CD1c-positive myeloid dendritic cell (primary cell): ENCODE measurements around the gene EPB41.

ENCODE experiments used
- DNase-seq: peaks from one replicate; pipeline ENCODE4 v3.0.0-alpha.2; 2016; ENCODE audit errors: extremely low spot score

EPB41 gene

DNA sequence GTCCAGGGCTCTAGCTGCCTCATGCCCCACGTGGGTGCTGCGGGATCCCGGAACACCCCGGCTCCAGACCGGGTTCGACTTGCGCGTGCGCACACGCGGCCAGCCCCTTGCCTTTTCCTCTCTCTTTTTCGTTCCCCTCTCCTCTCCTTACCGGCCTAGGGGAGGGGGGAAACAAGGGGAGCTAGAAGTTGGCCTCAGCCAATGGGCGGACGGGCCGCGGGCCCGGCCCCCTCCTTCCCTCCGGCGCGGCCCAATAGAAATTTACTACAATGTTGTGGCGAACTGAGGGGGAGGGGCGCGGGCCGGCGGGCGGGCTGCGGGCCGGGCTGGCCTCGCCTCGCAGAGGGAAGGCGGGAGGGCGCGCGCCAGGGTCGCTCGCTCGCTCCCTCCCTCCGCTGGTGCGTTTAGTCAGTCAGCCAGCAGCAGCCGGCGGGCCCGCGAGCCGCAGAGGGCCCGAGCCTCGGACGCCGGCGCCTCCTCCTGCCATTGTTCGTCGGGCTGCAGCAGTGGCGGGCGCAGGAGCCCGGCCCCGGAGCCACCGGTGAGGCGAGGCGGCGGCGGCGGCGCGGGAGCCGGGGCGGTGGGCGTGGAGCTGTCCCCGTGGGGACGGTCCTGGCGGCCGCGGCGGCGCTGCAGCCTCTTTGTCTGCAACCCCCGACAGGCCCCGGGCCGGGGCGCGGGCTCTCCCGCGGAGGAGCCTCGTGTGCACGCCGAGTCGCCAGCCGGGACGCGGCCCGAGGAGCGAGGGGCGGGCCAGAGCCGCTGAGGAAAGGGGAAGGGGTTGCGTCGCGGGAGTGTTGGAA lies at the start of gene EPB41:
Gene EPB41 (plus strand): TSS at position 342 of the 803 bp plus-strand sequence. CDS start 72,869 bp downstream, outside the sequence.
- peak; percentile 88 for DNase-seq

- DNase-seq = no peak
Observed at GRCh38 chr1:28864695-28865094, 49.7 kb upstream of the EPB41 start.

DNA sequence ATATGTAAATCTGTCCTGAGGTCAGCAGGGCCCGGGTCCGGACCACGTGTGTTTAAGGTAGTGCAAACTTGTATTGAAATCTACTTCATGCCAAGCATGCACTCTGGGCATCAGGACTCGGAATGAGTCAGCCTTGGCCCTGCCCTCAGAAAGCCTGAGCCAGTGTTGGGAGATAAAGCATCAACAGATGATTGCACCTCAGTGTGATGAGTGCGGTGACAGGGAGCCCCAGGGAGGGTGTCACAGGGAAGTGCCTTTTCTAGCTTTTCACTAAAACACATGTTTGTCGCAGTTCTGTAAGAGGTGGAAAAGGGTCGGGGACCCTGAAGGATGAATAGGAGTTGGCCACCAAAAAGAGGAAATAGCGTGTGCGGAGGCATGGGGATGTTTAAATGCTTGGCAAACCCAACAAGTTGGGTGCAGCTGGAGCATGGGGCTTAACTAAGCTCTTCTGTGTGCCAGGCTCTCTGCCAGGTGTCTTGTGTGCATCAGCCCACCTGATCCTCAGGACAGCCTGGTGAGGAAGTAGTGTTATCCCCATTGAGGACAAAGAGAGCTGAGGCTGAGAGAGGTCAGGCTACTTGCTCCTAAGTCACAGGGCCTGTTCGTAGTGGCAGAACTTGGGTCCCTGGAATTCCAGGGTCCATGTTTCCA lies 48.2 kb upstream of the EPB41 start:
- no peak for DNase-seq

GRCh38 chr1:28867850-28868249 lies 46.5 kb upstream of the EPB41 start:
- no peak for DNase-seq

- no peak for DNase-seq
Observed at GRCh38 chr1:28869952-28870351, 44.4 kb upstream of the EPB41 start.

DNA sequence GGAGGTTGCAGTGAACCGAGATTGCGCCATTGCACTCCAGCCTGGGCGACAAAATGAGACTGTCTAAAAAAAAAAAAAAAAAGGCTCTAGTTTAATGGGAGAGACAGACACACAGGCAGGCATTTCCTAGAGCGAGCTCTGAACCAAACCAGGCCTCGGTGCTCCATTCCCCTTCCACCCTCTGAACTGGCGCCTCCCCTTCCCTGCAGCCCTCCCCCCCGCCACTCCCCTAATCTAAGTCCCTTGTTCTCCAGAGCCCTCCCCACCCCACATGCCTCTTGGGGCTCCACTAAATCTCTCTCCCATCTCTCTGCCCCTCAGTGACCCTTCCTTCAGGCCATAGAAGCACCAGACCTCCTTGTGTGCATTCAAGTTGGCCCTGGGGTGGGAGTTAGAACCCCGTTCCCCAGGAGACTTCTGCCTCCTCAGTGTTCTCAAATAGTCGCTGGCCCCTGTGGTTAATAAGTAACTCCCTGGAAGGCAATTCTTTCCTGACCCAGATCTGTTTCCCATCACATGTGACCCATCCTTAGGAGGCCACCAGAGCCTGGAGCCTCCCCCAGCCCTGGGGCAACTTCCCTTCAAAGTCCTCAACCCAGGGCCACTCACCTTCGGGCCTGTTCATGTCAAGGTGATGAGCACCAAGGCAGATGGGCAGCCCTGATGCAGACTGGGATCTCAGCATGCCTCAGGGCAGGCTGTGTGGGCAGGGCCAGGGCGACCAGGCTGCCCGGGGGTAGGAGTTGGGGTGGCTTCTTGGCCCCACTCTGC lies 42.6 kb upstream of the EPB41 start:
- DNase-seq = no peak

DNA sequence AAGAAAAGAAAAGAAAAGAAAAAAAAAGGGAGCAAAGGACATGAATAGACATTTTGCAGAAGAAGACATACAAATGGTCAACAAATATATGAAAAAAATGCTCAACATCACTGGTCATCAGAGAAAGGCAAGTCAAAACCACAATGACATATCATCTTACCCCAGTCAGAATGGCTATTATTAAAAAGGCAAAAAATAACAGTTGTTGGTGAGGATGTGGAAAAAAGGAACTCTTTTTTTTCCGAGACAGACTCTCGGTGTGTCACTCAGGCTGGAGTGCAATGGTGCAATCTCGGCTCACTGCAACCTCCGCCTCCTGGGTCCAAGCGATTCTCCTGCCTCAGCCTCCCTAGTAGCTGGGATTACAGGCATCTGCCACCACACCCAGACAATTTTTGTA lies 39.2 kb upstream of the EPB41 start:
- DNase-seq = peak; percentile 52

DNA sequence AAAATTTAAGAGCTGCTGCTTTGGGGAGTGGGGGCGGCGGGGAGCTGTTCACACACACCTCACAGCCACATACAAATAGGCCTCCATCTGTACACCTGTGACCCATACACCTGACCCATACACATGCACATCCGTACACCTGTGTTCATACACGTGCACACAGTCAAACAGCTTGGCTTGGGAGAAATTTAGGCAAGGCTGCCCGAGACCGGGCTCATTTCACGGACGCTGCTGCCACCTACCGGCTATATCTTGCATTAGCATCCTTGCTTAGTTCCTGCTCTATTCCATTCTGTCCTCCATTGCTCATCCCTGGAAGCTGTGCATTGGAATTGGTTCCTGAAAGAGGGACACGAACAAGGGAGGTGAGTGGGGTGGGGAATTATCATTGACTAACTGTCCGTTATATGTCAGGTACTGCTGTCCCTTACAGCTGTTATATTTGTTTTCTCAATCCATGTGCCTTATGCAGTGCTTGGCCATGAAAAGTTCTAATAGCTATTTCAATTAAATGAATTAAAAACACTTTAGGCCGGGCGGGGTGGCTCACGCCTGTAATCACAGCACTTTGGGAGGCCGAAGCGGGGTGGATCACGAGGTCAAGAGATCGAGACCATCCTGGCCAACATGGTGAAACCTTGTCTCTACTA lies 37.1 kb upstream of the EPB41 start:
- peak; percentile 88 for DNase-seq

DNA sequence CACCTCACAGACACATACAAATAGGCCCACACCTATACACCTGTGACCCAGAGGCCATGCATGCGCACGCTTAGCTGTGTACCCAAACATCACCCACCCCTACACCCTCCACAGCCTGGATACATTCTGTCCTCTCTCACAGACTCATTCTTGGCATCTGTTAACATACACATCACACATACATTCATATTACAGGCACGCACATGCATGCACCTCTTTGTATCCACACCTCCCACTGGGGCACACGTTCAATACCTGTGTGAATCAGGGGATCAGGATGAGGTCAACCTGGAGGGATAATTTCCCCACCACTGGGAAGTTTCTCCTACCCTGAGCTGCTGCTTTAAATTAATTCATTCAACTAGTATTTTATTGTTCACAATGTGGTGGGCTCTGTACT lies 35.6 kb upstream of the EPB41 start:
- DNase-seq = no peak

DNA sequence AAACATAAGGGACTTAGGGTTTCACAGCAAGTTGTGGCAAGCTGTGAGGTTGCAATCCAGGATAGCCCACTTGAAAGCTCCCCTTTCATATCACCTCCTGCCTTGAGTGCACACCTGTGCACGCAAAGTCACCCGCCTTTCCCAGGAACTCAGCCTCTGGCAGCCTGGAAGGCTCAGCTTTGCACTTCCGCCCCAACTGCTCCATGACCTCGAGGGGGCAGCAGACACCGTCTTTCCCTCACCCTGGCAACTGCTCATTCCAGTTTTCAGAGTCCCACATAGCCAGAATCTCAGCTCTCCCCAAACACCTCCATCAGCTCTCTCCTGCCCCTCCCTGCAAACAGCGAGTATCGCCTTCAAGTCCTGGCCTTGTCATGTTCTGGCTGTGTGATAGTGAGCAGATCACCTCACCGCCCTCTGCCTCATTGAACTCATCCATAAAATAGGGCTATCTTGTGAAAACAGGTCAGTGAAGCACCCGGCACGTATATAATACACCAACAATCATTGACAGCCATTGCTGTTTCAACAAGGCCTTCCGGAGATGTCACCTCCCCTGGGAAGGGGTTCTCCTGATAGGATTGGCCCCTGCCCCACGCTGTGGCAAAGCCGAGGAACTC lies 32.2 kb upstream of the EPB41 start:
- DNase-seq = peak; percentile 83

DNA sequence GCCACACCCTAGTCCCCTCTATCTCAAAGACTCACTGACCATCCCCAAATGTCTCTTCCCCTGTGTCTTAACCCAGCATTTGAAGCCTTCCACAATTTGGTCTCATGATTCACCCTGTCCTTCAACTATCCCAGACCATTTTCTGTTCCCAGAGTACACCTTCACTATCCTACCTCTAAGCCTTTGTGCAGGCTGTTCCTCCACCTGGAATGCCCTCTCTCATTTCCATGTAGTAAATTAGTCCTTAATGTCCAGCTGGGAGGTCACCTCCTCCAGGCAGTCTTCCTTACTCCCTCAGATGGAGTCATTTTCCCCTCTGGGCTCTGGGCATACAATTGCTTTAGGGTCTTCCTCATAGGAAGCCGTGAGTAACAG lies 31.1 kb upstream of the EPB41 start:
- no peak for DNase-seq

DNA sequence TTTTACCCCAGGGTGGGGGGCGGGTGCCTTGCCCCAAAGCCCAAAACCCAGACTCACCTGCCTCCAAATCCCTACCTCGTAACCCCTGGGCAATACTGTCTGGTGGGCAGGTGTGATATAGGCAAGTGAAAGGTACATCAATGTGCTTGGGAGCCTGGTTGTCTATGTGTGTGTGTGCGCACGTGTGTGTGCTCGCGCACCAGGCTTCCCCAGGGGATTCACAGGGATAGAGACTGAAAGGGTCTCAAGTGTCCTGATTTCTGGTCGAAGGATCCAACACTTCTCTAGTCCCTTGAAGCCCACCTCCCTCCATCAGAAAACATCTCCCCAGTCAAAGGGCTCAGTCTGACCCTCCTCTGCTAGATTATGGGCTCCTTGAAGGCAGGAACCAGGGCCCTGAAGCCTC lies 28.9 kb upstream of the EPB41 start:
- no peak for DNase-seq

- peak; percentile 34 for DNase-seq
Observed at GRCh38 chr1:28885977-28886730, 28.2 kb upstream of the EPB41 start.

GRCh38 chr1:28886731-28887418 lies 27.5 kb upstream of the EPB41 start:
- peak; percentile 91 for DNase-seq

DNA sequence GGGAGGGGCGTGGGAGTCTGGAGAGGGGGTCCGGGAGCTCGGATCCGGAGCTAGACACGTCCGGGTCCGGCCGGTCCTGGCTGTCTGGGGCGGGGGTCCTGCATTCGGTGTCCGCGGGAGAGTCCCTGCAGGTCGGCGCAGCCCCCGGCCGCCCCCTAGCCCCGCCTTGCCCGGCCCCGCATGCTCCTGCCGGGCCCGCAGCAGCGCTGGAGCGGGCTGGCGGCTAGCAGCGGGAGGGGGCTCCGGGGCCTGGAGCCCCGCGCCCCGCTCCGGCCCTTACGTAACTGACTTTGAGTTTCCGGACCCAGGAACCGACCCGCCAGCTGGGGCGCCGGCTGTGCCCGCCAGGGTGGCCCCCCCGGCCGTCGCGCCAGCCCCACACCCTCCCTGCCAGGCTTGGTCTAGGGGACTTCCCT lies 26.9 kb upstream of the EPB41 start:
- peak; percentile 31 for DNase-seq

DNA sequence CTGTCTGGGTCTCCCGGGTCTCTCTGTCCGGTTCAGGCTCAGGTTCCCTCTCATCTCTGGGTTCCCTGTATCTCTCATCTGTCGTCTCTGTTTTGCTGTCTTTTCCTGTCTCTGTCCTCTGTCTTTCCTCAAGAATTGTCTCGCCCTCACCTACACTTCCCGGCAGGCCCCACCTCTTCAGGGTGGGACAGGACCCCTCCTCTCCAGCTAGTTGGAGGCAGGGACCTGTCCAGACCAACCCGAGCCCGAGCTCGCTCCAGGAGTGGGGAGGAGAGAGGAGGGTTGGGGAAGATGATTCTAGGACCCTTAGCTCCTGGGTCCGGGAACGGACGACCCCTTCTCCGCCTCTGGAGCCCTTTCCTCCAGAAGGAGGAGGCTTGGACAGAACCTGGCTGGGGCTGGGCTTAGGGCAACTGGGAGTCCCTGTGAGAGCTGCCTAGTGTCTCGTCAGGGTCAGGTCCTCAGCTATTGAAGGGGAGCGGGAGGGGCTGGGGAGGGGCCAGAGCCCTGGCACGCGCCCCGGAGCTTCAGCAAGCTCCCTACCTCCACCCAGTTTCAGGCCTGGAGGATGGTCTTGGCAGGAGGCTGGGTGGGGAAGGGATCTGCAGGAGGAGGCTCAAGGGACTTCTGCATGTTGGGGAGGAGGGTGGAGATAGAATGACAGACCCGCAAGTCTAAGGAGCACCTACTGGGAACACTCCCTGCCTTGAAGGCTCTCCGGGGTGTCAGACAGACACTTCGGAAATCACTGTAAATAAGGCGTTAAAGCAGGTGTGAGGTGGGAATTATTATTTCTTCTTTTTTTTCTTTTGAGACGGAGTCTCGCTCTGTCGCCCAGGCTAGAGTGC lies 26.3 kb upstream of the EPB41 start:
- no peak for DNase-seq

DNA sequence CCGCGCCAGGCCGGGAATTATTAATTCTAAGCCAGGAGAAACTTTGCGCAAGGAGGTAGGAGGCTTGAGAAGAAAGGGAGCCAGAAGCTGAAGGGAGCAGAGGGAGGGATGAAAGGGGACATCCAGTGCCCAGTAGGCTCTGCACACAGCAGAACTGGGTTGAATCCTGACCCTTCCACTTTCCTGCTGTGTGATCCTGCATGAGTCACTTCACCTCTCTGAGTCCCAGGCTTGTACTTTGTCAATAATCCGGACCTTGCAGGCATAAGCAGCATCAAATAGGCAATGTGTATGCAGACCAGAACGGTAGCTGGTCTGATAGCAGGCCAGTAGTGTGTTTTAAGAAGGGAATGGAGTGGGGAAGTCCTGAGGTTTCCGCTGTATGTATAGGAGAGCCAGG lies 25.5 kb upstream of the EPB41 start:
- no peak for DNase-seq

DNA sequence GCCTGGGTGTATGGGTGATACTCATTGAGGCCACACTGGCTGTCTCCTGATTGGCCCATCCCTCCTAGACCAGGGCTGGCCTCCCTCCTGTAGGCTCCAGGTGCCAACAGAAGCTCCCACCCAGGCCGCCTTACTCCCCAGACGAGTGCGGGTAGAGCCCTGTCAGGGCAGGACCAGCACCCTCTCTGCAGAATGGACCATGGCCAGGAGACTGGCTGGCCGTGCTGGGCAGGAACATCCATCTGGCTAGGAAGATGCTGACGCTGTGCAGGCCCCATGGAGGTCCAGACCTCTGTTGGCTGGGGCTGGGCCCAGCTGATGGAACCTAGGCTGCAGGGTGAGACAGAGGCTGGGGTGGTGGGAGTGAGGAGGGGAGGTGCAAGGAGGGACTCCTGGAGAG lies 25.0 kb upstream of the EPB41 start:
- DNase-seq = no peak

GRCh38 chr1:28890435-28890834 lies 23.9 kb upstream of the EPB41 start:
- DNase-seq = no peak
